ENCODE measurements around the gene ADAM12. TPM values are rescaled to one million over a fixed set of nuclear protein-coding genes. Genes with fewer than 3 reads are reported as not detected.

The ADAM12 gene
- total and polyA plus RNA-seq, 4 donors, result 0.03 to 0.33 (median 0.19) TPM

GRCh38 chr10:126160971-126161630, 227.2 kb downstream of the ADAM12 start:
- no peaks in the 10 kb centered on the region for H3K27me3 ChIP-seq (ENCODE audit: control insufficient read depth in 4 of 4, insufficient read depth in 4 of 4, low read length in 3 of 4)
- no peak overlapping the region for H3K9ac ChIP-seq (ENCODE audit: low read depth in 1 of 2, low read length in 2 of 2)
- H3K27ac ChIP-seq (ENCODE audit: low read depth in 1 of 2, low read length in 2 of 2), result no peak overlapping the region
- no peaks in the 10 kb centered on the region for H3K9me3 ChIP-seq (ENCODE audit: control insufficient read depth in 4 of 4, low read length in 3 of 4)
- DNase-seq (ENCODE audit: low spot score), result no peak
- H3K4me3 ChIP-seq (ENCODE audit: low read depth in 1 of 3, low read length in 3 of 3), result no peak overlapping the region
- H3K36me3 ChIP-seq (ENCODE audit: control insufficient read depth in 4 of 4, insufficient read depth in 3 of 4, low read depth in 1 of 4, low read length in 3 of 4), result no peaks in the 10 kb centered on the region
- TF ChIP-seq CTCF (IDR thresholded peaks at IDR 0.05; ENCODE audit: low read depth, low read length, missing input control), result peak; percentile 13
- no peak for TF ChIP-seq REST (IDR thresholded peaks at IDR 0.05)
- peak; percentile 33 to 65 for TF ChIP-seq RAD21 (IDR thresholded peaks at IDR 0.05)
- H3K4me1 ChIP-seq (ENCODE audit: control insufficient read depth in 4 of 4, insufficient read depth in 4 of 4, low read length in 3 of 4), result no peaks in the 10 kb centered on the region
- 56% methylated on average over 10 of the region's 10 CpGs for WGBS

- Histone ChIP-seq H3K27me3 (ENCODE audit: control insufficient read depth in 4 of 4, insufficient read depth in 4 of 4, low read length in 3 of 4) (no peaks in the 10 kb centered on the region), H3K9me3 (ENCODE audit: control insufficient read depth in 4 of 4, low read length in 3 of 4) (no peaks in the 10 kb centered on the region), H3K9ac (ENCODE audit: low read depth in 1 of 2, low read length in 2 of 2) (no peak overlapping the region), H3K36me3 (ENCODE audit: control insufficient read depth in 4 of 4, insufficient read depth in 3 of 4, low read depth in 1 of 4, low read length in 3 of 4) (no peaks in the 10 kb centered on the region), H3K4me1 (ENCODE audit: control insufficient read depth in 4 of 4, insufficient read depth in 4 of 4, low read length in 3 of 4) (no peaks in the 10 kb centered on the region), H3K27ac (ENCODE audit: low read depth in 1 of 2, low read length in 2 of 2) (no peak overlapping the region), H3K4me3 (ENCODE audit: low read depth in 1 of 3, low read length in 3 of 3) (no peak overlapping the region)
- 66% methylated on average over 5 of the region's 5 CpGs for WGBS
- TF ChIP-seq RXRA (IDR thresholded peaks at IDR 0.05), result no peak
- TF ChIP-seq HNF4G (IDR thresholded peaks at IDR 0.05), result no peak
- TF ChIP-seq HNF4A (conservative IDR thresholded peaks at IDR 0.05), result no peak
- TF ChIP-seq YY1 (IDR thresholded peaks at IDR 0.05), result no peak
- TF ChIP-seq JUND (IDR thresholded peaks at IDR 0.05), result no peak
- TF ChIP-seq ATF3 (IDR thresholded peaks at IDR 0.05), result no peak
- TF ChIP-seq FOXA1 (IDR thresholded peaks at IDR 0.05), result no peak
- TF ChIP-seq SP1 (IDR thresholded peaks at IDR 0.05), result no peak
- no peak for TF ChIP-seq NR2F2 (IDR thresholded peaks at IDR 0.05)
- no peak for TF ChIP-seq ZBTB33 (IDR thresholded peaks at IDR 0.05)
- TF ChIP-seq GABPA (IDR thresholded peaks at IDR 0.05 in 1 of 2, conservative IDR thresholded peaks at IDR 0.05 in 1 of 2), result no peak
- TF ChIP-seq CTCF (IDR thresholded peaks at IDR 0.05; ENCODE audit: low read depth, low read length, missing input control), result no peak
- TF ChIP-seq REST (IDR thresholded peaks at IDR 0.05), result no peak
- DNase-seq (ENCODE audit: low spot score), result no peak
Measured at GRCh38 chr10:126160571-126160970, 227.7 kb downstream of the ADAM12 start.

Data from liver (tissue), 9 donors.